ENCODE measurements around the gene RELA.
A peak's percentile ranks its signal among the peaks of the same experiment; 100 is the strongest.

The RELA gene

GRCh38 chr11:65623852-65624616 lies 38.7 kb downstream of the RELA start:
- TF ChIP-seq POLR2A (IDR thresholded peaks at IDR 0.05; ENCODE audit: low read depth, low read length): no peak
- no peak for DNase-seq (ENCODE audit: insufficient read length, low spot score)
- FAIRE-seq: no peak

- no peak for DNase-seq (ENCODE audit: insufficient read length, low spot score)
- TF ChIP-seq POLR2A (IDR thresholded peaks at IDR 0.05; ENCODE audit: low read depth, low read length): no peak
- FAIRE-seq: no peak
Observed at GRCh38 chr11:65623177-65623576, 39.5 kb downstream of the RELA start.

- TF ChIP-seq POLR2A (IDR thresholded peaks at IDR 0.05; ENCODE audit: low read depth, low read length): no peak
- DNase-seq (ENCODE audit: insufficient read length, low spot score) (no peak), FAIRE-seq (no peak)
Observed at GRCh38 chr11:65622011-65622410, 40.7 kb downstream of the RELA start.

- no peak for TF ChIP-seq POLR2A (IDR thresholded peaks at IDR 0.05; ENCODE audit: low read depth, low read length)
- no peak for FAIRE-seq
Observed at GRCh38 chr11:65621460-65621859, 41.3 kb downstream of the RELA start.

GRCh38 chr11:65620666-65621065 lies 42.0 kb downstream of the RELA start:
- TF ChIP-seq POLR2A (IDR thresholded peaks at IDR 0.05; ENCODE audit: low read depth, low read length): no peak
- no peak for FAIRE-seq
- no peak for DNase-seq (ENCODE audit: insufficient read length, low spot score)

More at GRCh38 chr11:65621460-65621859, 41.3 kb downstream of the RELA start:
- DNase-seq (ENCODE audit: insufficient read length, low spot score): no peak

GRCh38 chr11:65619281-65619928 lies 43.3 kb downstream of the RELA start:
- TF ChIP-seq POLR2A (IDR thresholded peaks at IDR 0.05; ENCODE audit: low read depth, low read length): no peak
- no peak for FAIRE-seq
- DNase-seq (ENCODE audit: insufficient read length, low spot score): no peak

GRCh38 chr11:65618763-65619162 lies 44.0 kb downstream of the RELA start:
- no peak for DNase-seq (ENCODE audit: insufficient read length, low spot score)
- FAIRE-seq: no peak
- no peak for TF ChIP-seq POLR2A (IDR thresholded peaks at IDR 0.05; ENCODE audit: low read depth, low read length)

- DNase-seq (ENCODE audit: insufficient read length, low spot score) (no peak), FAIRE-seq (no peak)
- TF ChIP-seq POLR2A (IDR thresholded peaks at IDR 0.05; ENCODE audit: low read depth, low read length): no peak; the same call in 1 of the 2 replicates
Observed at GRCh38 chr11:65617990-65618751, 44.5 kb downstream of the RELA start.

- FAIRE-seq (no peak), DNase-seq (ENCODE audit: insufficient read length, low spot score) (no peak)
- TF ChIP-seq POLR2A (IDR thresholded peaks at IDR 0.05; ENCODE audit: low read depth, low read length): no peak
Observed at GRCh38 chr11:65617136-65617850, 45.4 kb downstream of the RELA start.

- no peak for FAIRE-seq
- no peak for DNase-seq (ENCODE audit: insufficient read length, low spot score)
- TF ChIP-seq POLR2A (IDR thresholded peaks at IDR 0.05; ENCODE audit: low read depth, low read length): no peak
Observed at GRCh38 chr11:65616575-65617001, 46.1 kb downstream of the RELA start.

- DNase-seq (ENCODE audit: insufficient read length, low spot score) (peak; percentile 65), FAIRE-seq (no peak)
- TF ChIP-seq POLR2A (IDR thresholded peaks at IDR 0.05; ENCODE audit: low read depth, low read length): no peak
Observed at GRCh38 chr11:65615950-65616574, 46.7 kb downstream of the RELA start.

- TF ChIP-seq POLR2A (IDR thresholded peaks at IDR 0.05; ENCODE audit: low read depth, low read length): peak; percentile 56; the same call in 1 of the 2 replicates
- FAIRE-seq (peak; percentile 70), DNase-seq (ENCODE audit: insufficient read length, low spot score) (peak; percentile 100)
Observed at GRCh38 chr11:65615229-65615949, 47.3 kb downstream of the RELA start, which contains the start of gene PCNX3. Gene PCNX3, plus strand, starts transcription at chr11:65615776. Its CDS starts 536 bp downstream, at chr11:65616312.
